Thoracic aorta (tissue), 2 donors: Measurements from ENCODE around the gene PRR18. TPM values are rescaled to one million over a fixed set of nuclear protein-coding genes. Genes with fewer than 3 reads are reported as not detected.

Experiments used
- ATAC-seq: fragments of 150-250 bp; one replicate; pipeline ENCODE4 v1.8.0; 2017; ENCODE audit warnings: low read depth; ENCODE audit not compliant: insufficient number of reproducible peaks, low FRiP score
- DNase-seq: peaks from one replicate; pipeline ENCODE4 v3.0.0-alpha.2; 2020; ENCODE audit warnings: low spot score
- H3K27ac ChIP-seq, 2 donors: fragments of 200-600 bp; sonication (generic); 1 replicate in 1 of 2; 2 replicates in 1 of 2; pipeline ENCODE4 v1.5.1; 2016; ENCODE audit warnings: mild to moderate bottlenecking in 2 of 2, moderate library complexity in 2 of 2
- H3K27me3 ChIP-seq: fragments of 200-600 bp; sonication (generic); replicated peaks from 2 replicates; pipeline ENCODE4 v1.6.0; 2016; ENCODE audit warnings: mild to moderate bottlenecking; ENCODE audit not compliant: insufficient read depth
- H3K36me3 ChIP-seq: fragments of 200-600 bp; sonication (generic); one replicate; pipeline ENCODE4 v1.5.1; 2016
- H3K4me1 ChIP-seq, 2 donors: fragments of 200-600 bp; sonication (generic); 1 replicate in 1 of 2; 2 replicates in 1 of 2; pipeline versions ENCODE4 v1.5.1 to v1.6.0; 2016; ENCODE audit warnings: low read depth in 2 of 2, mild to moderate bottlenecking in 1 of 2; ENCODE audit not compliant: control insufficient read depth in 1 of 2
- H3K4me3 ChIP-seq: fragments of 200-600 bp; sonication (generic); 2 replicates; pipeline ENCODE4 v1.5.1; 2016; ENCODE audit warnings: mild to moderate bottlenecking
- H3K9me3 ChIP-seq: fragments of 200-600 bp; sonication (generic); 2 replicates; pipeline ENCODE4 v1.5.1; 2016
- total RNA-seq, 2 donors: library from RNA; depleted of rRNA; stranded (reverse); fragments of >200 nt; gene quantifications; one replicate each; pipeline versions ENCODE4 v1.1.0 to v1.2.3, GENCODE V29; 2016
- TF ChIP-seq, protein P1 (sequence below): fragments of 200-600 bp; sonication (generic); IDR thresholded peaks from one replicate; pipeline ENCODE4 v1.5.1; 2019; ENCODE audit warnings: antibody characterized with exemption

PRR18 gene
- total RNA-seq, 2 donors from 2014 or later: not detected

GRCh38 chr6:166262743-166263515, 45.3 kb downstream of the PRR18 start:
- no peaks in the 10 kb centered on the region for H3K9me3 ChIP-seq
- ATAC-seq (no peak), DNase-seq (no peak)
- H3K27me3 ChIP-seq: no peaks in the 10 kb centered on the region
- no peaks in the 10 kb centered on the region for H3K4me1 ChIP-seq
- no peaks in the 10 kb centered on the region for H3K36me3 ChIP-seq
- H3K4me3 ChIP-seq: no peak overlapping the region
- TF ChIP-seq, protein P1, sequence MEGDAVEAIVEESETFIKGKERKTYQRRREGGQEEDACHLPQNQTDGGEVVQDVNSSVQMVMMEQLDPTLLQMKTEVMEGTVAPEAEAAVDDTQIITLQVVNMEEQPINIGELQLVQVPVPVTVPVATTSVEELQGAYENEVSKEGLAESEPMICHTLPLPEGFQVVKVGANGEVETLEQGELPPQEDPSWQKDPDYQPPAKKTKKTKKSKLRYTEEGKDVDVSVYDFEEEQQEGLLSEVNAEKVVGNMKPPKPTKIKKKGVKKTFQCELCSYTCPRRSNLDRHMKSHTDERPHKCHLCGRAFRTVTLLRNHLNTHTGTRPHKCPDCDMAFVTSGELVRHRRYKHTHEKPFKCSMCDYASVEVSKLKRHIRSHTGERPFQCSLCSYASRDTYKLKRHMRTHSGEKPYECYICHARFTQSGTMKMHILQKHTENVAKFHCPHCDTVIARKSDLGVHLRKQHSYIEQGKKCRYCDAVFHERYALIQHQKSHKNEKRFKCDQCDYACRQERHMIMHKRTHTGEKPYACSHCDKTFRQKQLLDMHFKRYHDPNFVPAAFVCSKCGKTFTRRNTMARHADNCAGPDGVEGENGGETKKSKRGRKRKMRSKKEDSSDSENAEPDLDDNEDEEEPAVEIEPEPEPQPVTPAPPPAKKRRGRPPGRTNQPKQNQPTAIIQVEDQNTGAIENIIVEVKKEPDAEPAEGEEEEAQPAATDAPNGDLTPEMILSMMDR: no peak
- no peak overlapping the region for H3K27ac ChIP-seq

GRCh38 chr6:166259296-166259977, 48.8 kb downstream of the PRR18 start:
- no peak for DNase-seq
- Histone ChIP-seq H3K27me3 (no peaks in the 10 kb centered on the region), H3K4me3 (no peak overlapping the region), H3K9me3 (no peaks in the 10 kb centered on the region), H3K36me3 (no peaks in the 10 kb centered on the region), H3K4me1 (no peaks in the 10 kb centered on the region), H3K27ac (peak overlapping the region in 1 of 2 donors; percentile 44)
- TF ChIP-seq, protein P1: no peak
- ATAC-seq: no peak

DNA sequence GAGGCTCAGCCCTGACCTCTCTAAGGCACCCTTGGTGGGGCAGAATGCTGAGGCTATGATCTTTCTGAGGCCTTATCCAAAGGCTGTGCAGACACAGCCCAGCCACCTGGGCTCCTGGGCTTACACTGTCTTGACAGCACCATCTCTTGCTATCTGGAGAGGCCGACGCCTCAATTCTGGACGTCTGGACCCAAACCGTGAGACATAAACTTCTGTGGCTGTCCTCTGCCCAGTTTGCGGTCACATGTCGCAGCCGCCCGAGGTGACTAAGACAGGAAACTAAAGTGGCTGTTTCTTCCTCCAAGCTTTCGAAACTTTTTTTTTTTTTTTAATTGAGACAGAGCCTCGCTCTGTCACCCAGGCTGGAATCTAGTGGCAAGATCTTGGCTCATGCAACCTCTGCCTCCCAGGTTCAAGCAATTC, 49.3 kb downstream of the PRR18 start:
- H3K27ac ChIP-seq: peak overlapping the region in 1 of 2 donors; percentile 44

GRCh38 chr6:166257911-166258318, 50.3 kb downstream of the PRR18 start:
- no peak for ATAC-seq
- no peak overlapping the region for H3K27ac ChIP-seq
- TF ChIP-seq, protein P1: no peak
- H3K36me3 ChIP-seq: no peaks in the 10 kb centered on the region
- no peak for DNase-seq
- H3K4me3 ChIP-seq: no peak overlapping the region
- peaks cover 10 to 12% of the 10 kb centered on the region in 2 donors for H3K4me1 ChIP-seq
- H3K27me3 ChIP-seq: no peaks in the 10 kb centered on the region
- no peaks in the 10 kb centered on the region for H3K9me3 ChIP-seq

More for the DNA sequence above, 49.3 kb downstream of the PRR18 start:
- H3K36me3 ChIP-seq: no peaks in the 10 kb centered on the region
- no peak for DNase-seq
- H3K4me3 ChIP-seq: no peak overlapping the region
- no peaks in the 10 kb centered on the region for H3K27me3 ChIP-seq
- peaks cover 3 to 5% of the 10 kb centered on the region in 2 donors for H3K4me1 ChIP-seq
- no peaks in the 10 kb centered on the region for H3K9me3 ChIP-seq
- TF ChIP-seq, protein P1: no peak
- ATAC-seq: no peak

Other genes starting within 250 kb of the PRR18 start
- not detected for gene TBXT, start 140.5 kb downstream of the PRR18 start, total RNA-seq
- gene SFT2D1, start 34.2 kb upstream of the PRR18 start, total RNA-seq: 10 to 100 TPM; 23.3 to 27.9 TPM
- gene MPC1, start 74.5 kb upstream of the PRR18 start, total RNA-seq: 10 to 100 TPM; 43.8 to 56.0 TPM